Loucy (cell line): ENCODE measurements around the gene SERPINB3.

Experiments used
- H2AFZ ChIP-seq: fragments of 200-600 bp; sonication (generic); 2 replicates; pipeline ENCODE4 v1.6.0; 2016; ENCODE audit warnings: antibody characterized with exemption, mild to moderate bottlenecking, low read length, moderate library complexity
- H3F3A ChIP-seq: fragments of 200-600 bp; 2 replicates; pipeline ENCODE4 v1.6.0; 2016; ENCODE audit warnings: antibody characterized with exemption, low read depth, mild to moderate bottlenecking
- H3K27me3 ChIP-seq: fragments of 200-600 bp; sonication (generic); 2 replicates; pipeline ENCODE4 v1.6.1; 2014; ENCODE audit warnings: low read length, mild to moderate bottlenecking; ENCODE audit not compliant: insufficient read depth, poor library complexity, severe bottlenecking
- H3K36me3 ChIP-seq: fragments of 200-600 bp; sonication (generic); 2 replicates; pipeline ENCODE4 v1.6.1; 2016; ENCODE audit warnings: low read length; ENCODE audit not compliant: insufficient read depth
- H3K4me1 ChIP-seq: fragments of 200-600 bp; sonication (generic); 2 replicates; pipeline ENCODE4 v1.5.1; 2014; ENCODE audit warnings: low read length, mild to moderate bottlenecking; ENCODE audit not compliant: insufficient read depth, poor library complexity, severe bottlenecking
- H3K4me2 ChIP-seq: fragments of 200-600 bp; sonication (generic); 2 replicates; pipeline ENCODE4 v1.6.0; 2014; ENCODE audit warnings: antibody characterized with exemption, low read length, low read depth, mild to moderate bottlenecking; ENCODE audit not compliant: poor library complexity, severe bottlenecking
- H3K4me3 ChIP-seq: fragments of 200-600 bp; sonication (generic); 2 replicates; pipeline ENCODE4 v1.5.1; 2014; ENCODE audit warnings: low read length, mild to moderate bottlenecking, mixed read lengths; ENCODE audit not compliant: poor library complexity, severe bottlenecking
- H3K79me2 ChIP-seq: fragments of 200-600 bp; sonication (generic); 2 replicates; pipeline ENCODE4 v1.6.1; 2014; ENCODE audit warnings: low read length; ENCODE audit not compliant: insufficient read depth
- H3K9ac ChIP-seq: fragments of 200-600 bp; sonication (generic); 2 replicates; pipeline ENCODE4 v1.6.0; 2014; ENCODE audit warnings: mild to moderate bottlenecking, low read depth, low read length, moderate library complexity; ENCODE audit not compliant: poor library complexity, severe bottlenecking
- H3K9me2 ChIP-seq: fragments of 200-600 bp; sonication (generic); replicated peaks from 2 replicates; pipeline ENCODE4 v1.6.1; 2016; ENCODE audit warnings: low read depth, low read length, mixed read lengths
- H3K9me3 ChIP-seq: fragments of 200-600 bp; sonication (generic); 2 replicates; pipeline ENCODE4 v1.6.1; 2014; ENCODE audit warnings: mild to moderate bottlenecking, antibody characterized with exemption, low read length, low read depth; ENCODE audit not compliant: insufficient read depth
- H4K20me1 ChIP-seq: fragments of 200-600 bp; sonication (generic); 2 replicates; pipeline ENCODE4 v1.6.0; 2014; ENCODE audit warnings: antibody characterized with exemption, low read length, mild to moderate bottlenecking; ENCODE audit not compliant: insufficient read depth, poor library complexity, severe bottlenecking
- EZH2phosphoT487 ChIP-seq: fragments of 200-600 bp; IDR thresholded peaks from 2 replicates; pipeline ENCODE4 v1.6.1; 2018; ENCODE audit warnings: antibody characterized with exemption, mild to moderate bottlenecking, moderate library complexity, borderline replicate concordance
- TF ChIP-seq, protein P1 (sequence below): fragments of 200-600 bp; sonication (generic); conservative IDR thresholded peaks from 2 replicates; pipeline ENCODE4 v1.5.1; 2014; ENCODE audit warnings: mild to moderate bottlenecking, antibody characterized with exemption, low read length

Gene SERPINB3

DNA sequence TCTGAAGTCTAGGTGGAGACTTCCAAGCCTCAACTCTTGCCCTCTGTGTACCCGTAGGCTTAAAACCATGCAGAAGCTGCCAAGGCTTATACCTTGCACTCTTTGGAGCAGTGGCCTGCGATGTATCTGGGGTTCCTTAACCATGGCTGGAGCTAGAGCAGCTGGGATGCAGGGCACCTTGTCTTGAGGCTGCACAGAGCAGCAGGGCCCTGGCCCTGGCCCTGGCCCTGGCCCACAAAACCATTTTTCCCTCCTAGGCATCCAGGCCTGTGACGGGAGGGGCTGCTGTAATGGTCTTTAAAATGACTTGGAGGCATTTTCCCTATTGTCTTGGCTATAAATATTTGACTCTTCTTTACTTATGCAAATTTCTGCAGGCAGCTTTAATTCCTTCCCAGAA, 36.8 kb downstream of the SERPINB3 start:
- H3K4me1 ChIP-seq = no peaks in the 10 kb centered on the region
- no peak overlapping the region for H3K9ac ChIP-seq
- peaks cover 8% of the 10 kb centered on the region; the same call in 1 of the 2 replicates for H3K9me3 ChIP-seq
- TF ChIP-seq, protein P1, sequence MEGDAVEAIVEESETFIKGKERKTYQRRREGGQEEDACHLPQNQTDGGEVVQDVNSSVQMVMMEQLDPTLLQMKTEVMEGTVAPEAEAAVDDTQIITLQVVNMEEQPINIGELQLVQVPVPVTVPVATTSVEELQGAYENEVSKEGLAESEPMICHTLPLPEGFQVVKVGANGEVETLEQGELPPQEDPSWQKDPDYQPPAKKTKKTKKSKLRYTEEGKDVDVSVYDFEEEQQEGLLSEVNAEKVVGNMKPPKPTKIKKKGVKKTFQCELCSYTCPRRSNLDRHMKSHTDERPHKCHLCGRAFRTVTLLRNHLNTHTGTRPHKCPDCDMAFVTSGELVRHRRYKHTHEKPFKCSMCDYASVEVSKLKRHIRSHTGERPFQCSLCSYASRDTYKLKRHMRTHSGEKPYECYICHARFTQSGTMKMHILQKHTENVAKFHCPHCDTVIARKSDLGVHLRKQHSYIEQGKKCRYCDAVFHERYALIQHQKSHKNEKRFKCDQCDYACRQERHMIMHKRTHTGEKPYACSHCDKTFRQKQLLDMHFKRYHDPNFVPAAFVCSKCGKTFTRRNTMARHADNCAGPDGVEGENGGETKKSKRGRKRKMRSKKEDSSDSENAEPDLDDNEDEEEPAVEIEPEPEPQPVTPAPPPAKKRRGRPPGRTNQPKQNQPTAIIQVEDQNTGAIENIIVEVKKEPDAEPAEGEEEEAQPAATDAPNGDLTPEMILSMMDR = no peak
- no peak for TF ChIP-seq EZH2phosphoT487
- H2AFZ ChIP-seq = no peak overlapping the region
- no peaks in the 10 kb centered on the region for H3K36me3 ChIP-seq
- no peaks in the 10 kb centered on the region for H3K27me3 ChIP-seq
- H4K20me1 ChIP-seq = no peaks in the 10 kb centered on the region
- no peaks in the 10 kb centered on the region for H3K9me2 ChIP-seq
- H3K4me3 ChIP-seq = no peak overlapping the region
- H3K4me2 ChIP-seq = no peak overlapping the region
- H3K79me2 ChIP-seq = no peaks in the 10 kb centered on the region
- H3F3A ChIP-seq = no peaks in the 10 kb centered on the region

DNA sequence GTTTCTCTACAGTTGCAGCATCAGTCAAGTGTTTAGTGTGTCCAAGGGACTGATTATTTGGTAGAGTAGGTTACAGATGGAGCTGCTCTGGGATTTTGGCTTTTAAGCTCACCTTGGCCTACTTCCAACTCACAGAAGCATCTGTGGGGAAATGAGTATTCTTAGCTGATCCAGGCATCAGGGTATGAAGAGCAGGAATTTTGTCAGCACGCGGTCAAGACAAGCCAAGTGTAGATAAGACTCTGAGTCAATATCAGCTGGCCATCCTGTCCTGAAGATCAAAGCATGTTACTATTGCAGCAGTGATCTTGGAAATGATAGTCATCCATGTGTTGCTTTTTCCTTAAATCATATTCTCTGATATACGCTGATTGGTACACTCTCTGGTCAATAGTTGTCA, 42.0 kb downstream of the SERPINB3 start:
- H3K9me2 ChIP-seq = no peaks in the 10 kb centered on the region
- H3K27me3 ChIP-seq = no peaks in the 10 kb centered on the region
- no peak overlapping the region for H3K4me2 ChIP-seq
- no peaks in the 10 kb centered on the region; the same call in 1 of the 2 replicates for H3K9me3 ChIP-seq
- no peak overlapping the region for H3K4me3 ChIP-seq
- no peaks in the 10 kb centered on the region for H4K20me1 ChIP-seq
- no peaks in the 10 kb centered on the region for H3K79me2 ChIP-seq
- H3K4me1 ChIP-seq = no peaks in the 10 kb centered on the region
- no peak overlapping the region for H2AFZ ChIP-seq
- TF ChIP-seq, protein P1 = no peak
- TF ChIP-seq EZH2phosphoT487 = no peak
- no peak overlapping the region for H3K9ac ChIP-seq
- H3F3A ChIP-seq = no peaks in the 10 kb centered on the region
- H3K36me3 ChIP-seq = no peaks in the 10 kb centered on the region

DNA sequence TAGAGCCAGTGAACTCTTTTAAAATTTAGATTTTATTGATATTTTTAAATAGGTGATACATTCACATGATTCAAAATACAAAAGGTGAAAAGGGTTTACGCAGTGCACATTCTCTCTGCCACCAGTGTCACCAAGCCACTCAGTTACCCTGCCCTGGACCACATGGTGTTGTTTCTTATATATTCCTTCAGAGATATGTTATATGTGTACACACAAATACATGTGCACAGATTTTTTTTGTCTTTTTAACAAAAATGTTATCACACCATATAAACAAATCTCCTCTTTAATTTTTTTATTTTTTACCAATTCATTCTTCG, 43.8 kb downstream of the SERPINB3 start:
- H3K79me2 ChIP-seq = no peaks in the 10 kb centered on the region
- no peaks in the 10 kb centered on the region for H3F3A ChIP-seq
- H3K27me3 ChIP-seq = no peaks in the 10 kb centered on the region
- H3K36me3 ChIP-seq = no peaks in the 10 kb centered on the region
- no peaks in the 10 kb centered on the region for H4K20me1 ChIP-seq
- H3K9me2 ChIP-seq = no peaks in the 10 kb centered on the region
- H3K4me2 ChIP-seq = no peak overlapping the region
- TF ChIP-seq, protein P1 = no peak
- no peak for TF ChIP-seq EZH2phosphoT487
- no peaks in the 10 kb centered on the region for H3K9me3 ChIP-seq
- no peak overlapping the region for H3K9ac ChIP-seq
- H2AFZ ChIP-seq = no peak overlapping the region
- no peaks in the 10 kb centered on the region for H3K4me1 ChIP-seq
- H3K4me3 ChIP-seq = no peak overlapping the region
